Measurements from ENCODE around the gene LRRC70.
"Not testable (repeated sequence)": the region's sequence is repeated elsewhere in the genome, so short reads cannot be mapped to it uniquely, and the experiment has no call there.

GRCh38 chr5:62624436-62624835, 45.8 kb downstream of the LRRC70 start:
- TF ChIP-seq CTCF, POLR2A (IDR thresholded peaks at IDR 0.05): not testable (repeated sequence)

Data from esophagus squamous epithelium (tissue), 4 donors.